ENCODE results near the gene TBC1D21. TPM values are rescaled to one million over a fixed set of nuclear protein-coding genes. Genes with fewer than 3 reads are reported as not detected.

TBC1D21 gene
- total RNA-seq, 4 donors from 2014 or later, result not detected

DNA sequence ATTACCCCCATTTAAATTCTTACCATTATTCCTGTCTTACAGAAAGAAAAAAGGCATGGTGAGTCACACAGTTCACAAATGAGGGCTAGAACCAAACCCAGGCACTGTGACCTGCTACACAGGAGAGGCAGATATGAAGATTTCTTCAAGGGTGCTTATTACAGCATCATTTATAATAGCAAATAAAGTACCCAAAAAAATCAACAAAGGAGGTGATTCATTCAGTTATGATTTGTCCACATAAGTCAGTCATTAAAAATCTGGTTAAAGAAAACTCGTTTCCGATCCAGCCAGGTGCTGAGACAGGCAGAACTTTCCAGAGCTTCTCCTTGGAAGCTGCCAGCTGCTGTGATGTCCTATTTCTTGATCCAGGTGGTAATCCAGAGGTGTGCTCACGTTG, 45.4 kb downstream of the TBC1D21 start:
- H3K27ac ChIP-seq, result no peak overlapping the region
- no peaks in the 10 kb centered on the region for H3K9me3 ChIP-seq
- no peak for TF ChIP-seq POLR2A (IDR thresholded peaks at IDR 0.05)
- TF ChIP-seq, protein P1, sequence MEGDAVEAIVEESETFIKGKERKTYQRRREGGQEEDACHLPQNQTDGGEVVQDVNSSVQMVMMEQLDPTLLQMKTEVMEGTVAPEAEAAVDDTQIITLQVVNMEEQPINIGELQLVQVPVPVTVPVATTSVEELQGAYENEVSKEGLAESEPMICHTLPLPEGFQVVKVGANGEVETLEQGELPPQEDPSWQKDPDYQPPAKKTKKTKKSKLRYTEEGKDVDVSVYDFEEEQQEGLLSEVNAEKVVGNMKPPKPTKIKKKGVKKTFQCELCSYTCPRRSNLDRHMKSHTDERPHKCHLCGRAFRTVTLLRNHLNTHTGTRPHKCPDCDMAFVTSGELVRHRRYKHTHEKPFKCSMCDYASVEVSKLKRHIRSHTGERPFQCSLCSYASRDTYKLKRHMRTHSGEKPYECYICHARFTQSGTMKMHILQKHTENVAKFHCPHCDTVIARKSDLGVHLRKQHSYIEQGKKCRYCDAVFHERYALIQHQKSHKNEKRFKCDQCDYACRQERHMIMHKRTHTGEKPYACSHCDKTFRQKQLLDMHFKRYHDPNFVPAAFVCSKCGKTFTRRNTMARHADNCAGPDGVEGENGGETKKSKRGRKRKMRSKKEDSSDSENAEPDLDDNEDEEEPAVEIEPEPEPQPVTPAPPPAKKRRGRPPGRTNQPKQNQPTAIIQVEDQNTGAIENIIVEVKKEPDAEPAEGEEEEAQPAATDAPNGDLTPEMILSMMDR (IDR thresholded peaks at IDR 0.05), result no peak
- WGBS, 2 donors, result 54 to 57% methylated on average over 3 of the region's 3 CpGs
- H3K4me3 ChIP-seq, result no peak overlapping the region
- H3K27me3 ChIP-seq, result no peaks in the 10 kb centered on the region
- no peak for DNase-seq
- H3K4me1 ChIP-seq, result peaks cover 13 to 31% (median 20%) of the 10 kb centered on the region in 3 donors
- intact Hi-C loops (cut with DNase I), result no loop called here
- no peaks in the 10 kb centered on the region for H3K36me3 ChIP-seq

DNA sequence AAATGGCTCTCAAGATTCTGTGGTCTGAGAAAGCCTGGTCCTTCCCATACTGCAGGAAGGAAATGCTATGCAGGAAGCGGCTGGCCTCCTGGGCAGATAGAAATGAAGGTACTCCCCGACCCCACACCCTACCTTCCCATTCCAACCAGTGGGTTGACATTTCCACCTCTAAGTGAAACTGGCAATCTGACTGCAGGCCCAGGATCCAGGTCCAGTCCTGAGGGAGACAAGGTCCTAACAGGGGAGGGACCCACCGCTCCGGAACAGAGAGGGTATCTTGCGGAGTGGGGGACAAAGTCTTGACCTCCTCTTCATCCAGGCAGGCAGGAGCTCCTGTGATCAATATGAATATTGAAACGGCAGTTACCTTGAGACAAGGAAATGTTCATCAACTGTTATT, 46.3 kb downstream of the TBC1D21 start:
- 77 to 88% methylated on average over 6 of the region's 6 CpGs for WGBS, 2 donors
- intact Hi-C loops (cut with DNase I), result no loop called here
- Histone ChIP-seq H3K4me1 (peaks cover 22 to 40% (median 29%) of the 10 kb centered on the region in 3 donors), H3K4me3 (no peak overlapping the region), H3K27ac (peak overlapping the region in 1 of 4 donors; percentile 6), H3K27me3 (no peaks in the 10 kb centered on the region), H3K9me3 (no peaks in the 10 kb centered on the region), H3K36me3 (no peaks in the 10 kb centered on the region)
- TF ChIP-seq, protein P1 (IDR thresholded peaks at IDR 0.05), result no peak
- DNase-seq, result no peak

DNA sequence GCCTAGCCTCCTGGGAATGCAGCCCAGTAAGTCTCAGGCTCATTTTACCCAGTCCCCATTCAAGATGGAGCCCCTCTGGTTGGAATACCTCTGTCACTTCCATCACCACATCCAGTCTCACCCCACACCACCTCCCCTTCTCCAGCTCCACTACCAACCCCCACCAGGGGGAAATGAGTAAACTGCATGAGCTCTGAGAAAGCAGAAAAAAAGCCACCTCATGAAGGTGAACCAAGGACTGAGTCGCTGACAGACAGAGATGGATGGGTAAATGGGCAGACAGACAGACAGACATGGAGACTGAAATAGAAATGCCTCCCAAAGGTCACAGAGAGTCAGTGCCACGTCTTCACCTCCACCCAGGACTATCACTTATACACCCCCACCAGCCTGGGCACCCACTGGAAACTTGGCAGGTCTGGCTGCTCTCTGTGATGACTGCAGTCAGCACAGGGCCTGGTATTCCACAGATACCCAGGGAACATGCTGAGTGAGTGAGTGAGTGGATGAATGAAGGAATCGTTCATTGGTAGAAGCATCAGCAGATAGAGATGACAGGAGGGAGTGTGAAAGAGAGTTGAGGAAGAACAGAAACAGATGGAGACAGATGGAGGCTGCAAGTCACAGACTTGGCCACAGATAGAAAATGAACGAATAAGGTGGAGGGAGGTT, 48.0 kb downstream of the TBC1D21 start:
- Histone ChIP-seq H3K9me3 (no peaks in the 10 kb centered on the region), H3K36me3 (no peaks in the 10 kb centered on the region), H3K4me1 (peaks cover 26 to 57% (median 45%) of the 10 kb centered on the region in 3 donors), H3K4me3 (no peak overlapping the region), H3K27me3 (no peaks in the 10 kb centered on the region), H3K27ac (peak overlapping the region in 2 of 4 donors; percentile 85 to 89)
- WGBS, 2 donors, result 73 to 79% methylated on average over 4 of the region's 4 CpGs
- DNase-seq, result no peak
- no peak for TF ChIP-seq POLR2A (IDR thresholded peaks at IDR 0.05)
- TF ChIP-seq, protein P1 (IDR thresholded peaks at IDR 0.05), result no peak
- intact Hi-C loops (cut with DNase I), result no loop called here

DNA sequence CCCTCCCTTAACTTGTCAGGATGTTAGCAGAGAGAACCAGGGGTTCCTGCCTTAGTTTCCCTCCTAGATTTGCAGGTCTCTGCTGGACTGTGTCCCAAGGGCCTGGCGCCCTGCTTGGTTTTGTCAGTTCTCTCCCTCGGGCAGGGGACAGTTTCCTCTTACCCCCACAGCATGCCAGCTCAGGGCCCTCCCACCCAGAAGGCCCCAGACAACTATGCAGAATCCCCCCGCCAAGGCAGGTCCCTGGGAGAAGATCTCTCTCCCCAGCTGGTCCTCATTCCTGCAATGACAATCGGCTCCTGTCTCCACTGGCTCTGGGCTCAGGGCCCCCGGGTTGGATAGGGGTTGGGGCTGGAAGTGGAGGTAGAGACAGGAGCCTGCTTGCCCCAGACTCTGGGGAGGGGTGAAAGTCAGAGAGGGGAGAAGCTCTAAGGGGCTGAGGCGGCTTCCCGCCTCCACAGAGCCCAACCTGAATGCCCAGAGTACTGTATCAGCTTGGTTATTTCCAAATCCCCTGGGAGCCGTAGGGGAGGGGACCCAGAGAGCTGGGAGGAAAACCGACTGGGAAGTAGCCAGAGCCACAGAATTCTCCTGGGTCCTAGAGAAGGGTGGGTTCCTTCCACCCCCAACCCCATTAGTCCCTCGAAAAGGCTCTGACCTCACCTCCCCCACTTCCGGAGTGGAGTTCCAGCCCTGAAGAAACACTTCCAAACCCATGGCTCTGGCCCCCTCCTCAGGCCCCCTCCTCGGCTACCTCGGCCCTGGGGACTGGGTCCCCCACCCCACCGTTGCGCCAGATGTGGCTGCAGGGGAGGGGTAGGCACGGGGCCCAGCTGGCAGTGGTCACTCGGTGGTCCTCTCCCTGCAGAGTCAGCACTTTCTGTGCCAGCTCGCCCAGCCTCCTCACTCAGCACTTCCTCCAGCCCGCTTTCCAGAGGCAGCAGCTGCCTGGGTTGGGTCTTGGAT, 49.1 kb downstream of the TBC1D21 start:
- Histone ChIP-seq H3K4me1 (peaks cover 37 to 68% (median 48%) of the 10 kb centered on the region in 3 donors), H3K27ac (peak overlapping the region; percentile 20 to 90 (median 87)), H3K9me3 (no peaks in the 10 kb centered on the region), H3K4me3 (no peak overlapping the region), H3K27me3 (peaks cover 0 to 9% (median 0%) of the 10 kb centered on the region in 4 donors), H3K36me3 (no peaks in the 10 kb centered on the region)
- TF ChIP-seq, protein P1 (IDR thresholded peaks at IDR 0.05), result no peak
- no peak for TF ChIP-seq POLR2A (IDR thresholded peaks at IDR 0.05)
- DNase-seq, result no peak
- 17 to 30% methylated on average over 1 to 10 of the region's 19 CpGs for WGBS, 2 donors
- intact Hi-C loops (cut with DNase I), result no loop called here

DNA sequence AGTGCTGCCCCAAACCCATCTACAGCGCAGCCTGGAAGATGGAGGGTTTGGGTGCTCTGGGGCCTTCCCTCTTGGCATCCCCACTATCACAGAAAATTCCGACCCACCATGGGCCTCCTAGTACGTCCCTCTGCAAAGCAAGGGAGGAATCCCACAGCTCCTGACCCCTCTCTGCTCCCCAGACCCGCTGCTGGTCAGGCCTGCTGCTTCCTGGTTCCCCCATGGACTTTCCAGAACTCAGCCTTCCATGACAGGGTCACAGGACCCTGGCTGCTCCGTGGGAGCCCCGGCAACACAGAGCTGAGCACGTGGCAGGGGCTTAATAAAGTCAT, 49.8 kb downstream of the TBC1D21 start:
- peak overlapping the region; percentile 11 to 90 (median 87) for H3K27ac ChIP-seq
- H3K36me3 ChIP-seq, result no peaks in the 10 kb centered on the region

More for the DNA sequence above, 49.8 kb downstream of the TBC1D21 start:
- peaks cover 0 to 14% (median 0%) of the 10 kb centered on the region in 4 donors for H3K27me3 ChIP-seq
- TF ChIP-seq, protein P1 (IDR thresholded peaks at IDR 0.05), result no peak
- no peak for TF ChIP-seq POLR2A (IDR thresholded peaks at IDR 0.05)
- no peaks in the 10 kb centered on the region for H3K9me3 ChIP-seq
- peaks cover 43 to 75% (median 52%) of the 10 kb centered on the region in 3 donors for H3K4me1 ChIP-seq
- 74 to 80% methylated on average over 2 to 7 of the region's 7 CpGs for WGBS, 2 donors
- DNase-seq, result no peak
- H3K4me3 ChIP-seq, result no peak overlapping the region
- intact Hi-C loops (cut with DNase I), result no loop called here
